Prostate gland (tissue), 2 donors: ENCODE results near the gene CCL5. TPM values are rescaled to one million over a fixed set of nuclear protein-coding genes. Genes with fewer than 3 reads are reported as not detected.

Experiments
- DNase-seq: peaks from one replicate; pipeline ENCODE4 v3.0.0-alpha.2; 2019; ENCODE audit warnings: low spot score
- H3K27ac ChIP-seq, 2 donors: fragments of 200-600 bp; sonication (generic); 2 replicates each; pipeline ENCODE4 v1.5.1; 2017 to 2019
- H3K27me3 ChIP-seq: fragments of 200-600 bp; sonication (generic); replicated peaks from 2 replicates; pipeline ENCODE4 v1.5.1; 2019; ENCODE audit not compliant: insufficient read depth
- H3K36me3 ChIP-seq, 2 donors: fragments of 200-600 bp; sonication (generic); 1 replicate in 1 of 2; 2 replicates in 1 of 2; pipeline versions ENCODE4 v1.5.1 to v1.8.1; 2017 to 2019
- H3K4me1 ChIP-seq: fragments of 200-600 bp; sonication (generic); replicated peaks from 2 replicates; pipeline ENCODE4 v1.5.1; 2019
- H3K4me3 ChIP-seq, 2 donors: fragments of 200-600 bp; sonication (generic); 2 replicates each; pipeline ENCODE4 v1.5.1; 2017 to 2019
- H3K9me3 ChIP-seq: fragments of 200-600 bp; sonication (generic); 2 replicates; pipeline ENCODE4 v1.5.1; 2017
- POLR2A ChIP-seq: fragments of 450-650 bp; IDR thresholded peaks from one replicate; pipeline ENCODE4 v1.6.1; 2016; ENCODE audit warnings: antibody characterized with exemption, mild to moderate bottlenecking
- POLR2AphosphoS5 ChIP-seq: sonication (generic); formaldehyde crosslinking; IDR thresholded peaks from one replicate; pipeline ENCODE4 v1.6.1; 2017; ENCODE audit warnings: antibody characterized with exemption
- WGBS: methylation state at CpG from one replicate; pipeline ENCODE4 v1.1.5; 2018; 5-methylcytosine and 5-hydroxymethylcytosine counted together
- intact Hi-C: fragments of 100-400 bp; cut with DNase I; formaldehyde crosslinking; loops from one replicate; pipeline ENCODE4 v1.14.2; 2022
- total RNA-seq, 2 donors: library from RNA; depleted of rRNA; stranded (reverse); fragments of >200 nt; gene quantifications; one replicate each; pipeline ENCODE4 v1.1.0, GENCODE V29; 2016
- TF ChIP-seq, protein P1 (sequence below), 4 experiments: fragments of 200-600 bp in 2 of 4; fragments of 450-650 bp in 2 of 4; sonication (generic) in 2 of 4; IDR thresholded peaks; 1 replicate in 3 of 4; 2 replicates in 1 of 4; pipeline ENCODE4 v1.5.1; 2016 to 2019; ENCODE audit warnings: antibody characterized with exemption in 4 of 4, mild to moderate bottlenecking in 2 of 4, moderate library complexity in 2 of 4

CCL5 gene
- 1 to 10 TPM; 1.2 to 4.5 TPM for total RNA-seq

DNA sequence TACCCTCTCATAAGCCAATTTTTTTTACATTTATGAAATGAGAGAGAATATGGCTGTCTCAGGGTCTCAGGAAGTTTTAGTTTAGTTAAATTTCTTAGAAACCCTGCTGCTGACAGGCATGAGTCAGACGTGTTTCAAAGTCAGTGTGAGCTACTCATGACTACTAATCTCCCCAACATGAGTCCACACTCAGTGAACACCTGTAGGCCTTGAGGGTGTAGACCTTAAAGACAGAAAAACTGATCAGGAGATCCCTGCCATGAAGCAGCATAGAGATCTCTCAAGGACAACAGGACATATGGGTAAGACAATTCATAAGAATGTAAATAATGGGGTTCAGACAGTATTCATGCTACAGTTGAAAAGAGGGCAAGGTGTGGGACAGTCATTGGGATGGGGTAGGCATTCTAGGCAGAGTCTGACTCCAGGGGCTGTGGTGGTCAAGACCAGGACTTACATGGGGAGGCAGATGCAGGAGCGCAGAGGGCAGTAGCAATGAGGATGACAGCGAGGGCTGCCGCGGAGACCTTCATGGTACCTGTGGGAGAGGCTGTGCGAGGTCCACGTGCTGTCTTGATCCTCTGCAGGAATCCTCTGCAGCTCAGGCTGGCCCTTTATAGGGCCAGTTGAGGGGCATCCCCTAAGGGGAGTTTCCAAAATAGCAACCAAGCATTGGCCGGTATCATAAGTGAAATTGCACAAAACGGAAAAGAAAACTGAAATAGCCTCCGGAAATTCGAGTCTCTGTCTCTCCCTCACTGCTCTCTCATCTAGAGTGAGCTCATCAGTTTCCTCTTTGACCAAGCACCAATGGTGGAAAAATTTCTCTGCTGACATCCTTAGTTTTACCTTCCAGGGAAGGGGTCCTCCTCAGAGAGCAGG, at the start of gene CCL5:
Gene CCL5 (minus strand): TSS at position 588 of the 882 bp plus-strand sequence.
- Histone ChIP-seq H3K27ac (no peak within 1 kb of the TSS), H3K4me1 (no peaks in the 10 kb centered on the region), H3K9me3 (no peaks in the 10 kb centered on the region), H3K27me3 (no peaks in the 10 kb centered on the region), H3K4me3 (no peak within 1 kb of the TSS), H3K36me3 (no peaks in the 10 kb centered on the region)
- no peak for DNase-seq
- intact Hi-C loops, result no loop called here
- 62% methylated on average over 11 of the region's 11 CpGs for WGBS
- TF ChIP-seq POLR2A, result no peak
- TF ChIP-seq POLR2AphosphoS5, result peak; percentile 5

DNA sequence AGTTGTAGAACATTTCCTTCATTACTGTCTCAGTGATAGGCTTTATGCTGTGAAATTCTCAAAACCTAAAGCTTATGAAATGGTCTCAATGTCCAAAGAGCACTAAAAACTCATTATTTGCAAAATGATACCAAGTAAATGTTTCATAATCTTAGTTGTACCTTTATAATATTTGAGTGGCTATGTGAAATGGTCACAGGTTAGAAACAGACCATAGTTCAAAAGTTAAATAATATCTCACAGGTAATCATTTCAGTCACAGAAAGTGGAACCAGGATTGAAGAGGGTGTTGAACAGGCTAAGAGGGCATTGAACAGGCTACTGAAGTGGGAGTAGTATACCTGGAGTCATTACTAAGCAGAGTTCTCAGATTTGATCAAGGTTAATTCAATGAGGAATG, 47.6 kb upstream of the CCL5 start:
- Histone ChIP-seq H3K27me3 (no peaks in the 10 kb centered on the region), H3K4me1 (no peaks in the 10 kb centered on the region), H3K27ac (no peak overlapping the region), H3K36me3 (no peaks in the 10 kb centered on the region), H3K4me3 (no peak overlapping the region), H3K9me3 (no peaks in the 10 kb centered on the region)
- TF ChIP-seq POLR2A, result no peak
- no peak for TF ChIP-seq POLR2AphosphoS5
- TF ChIP-seq, protein P1, sequence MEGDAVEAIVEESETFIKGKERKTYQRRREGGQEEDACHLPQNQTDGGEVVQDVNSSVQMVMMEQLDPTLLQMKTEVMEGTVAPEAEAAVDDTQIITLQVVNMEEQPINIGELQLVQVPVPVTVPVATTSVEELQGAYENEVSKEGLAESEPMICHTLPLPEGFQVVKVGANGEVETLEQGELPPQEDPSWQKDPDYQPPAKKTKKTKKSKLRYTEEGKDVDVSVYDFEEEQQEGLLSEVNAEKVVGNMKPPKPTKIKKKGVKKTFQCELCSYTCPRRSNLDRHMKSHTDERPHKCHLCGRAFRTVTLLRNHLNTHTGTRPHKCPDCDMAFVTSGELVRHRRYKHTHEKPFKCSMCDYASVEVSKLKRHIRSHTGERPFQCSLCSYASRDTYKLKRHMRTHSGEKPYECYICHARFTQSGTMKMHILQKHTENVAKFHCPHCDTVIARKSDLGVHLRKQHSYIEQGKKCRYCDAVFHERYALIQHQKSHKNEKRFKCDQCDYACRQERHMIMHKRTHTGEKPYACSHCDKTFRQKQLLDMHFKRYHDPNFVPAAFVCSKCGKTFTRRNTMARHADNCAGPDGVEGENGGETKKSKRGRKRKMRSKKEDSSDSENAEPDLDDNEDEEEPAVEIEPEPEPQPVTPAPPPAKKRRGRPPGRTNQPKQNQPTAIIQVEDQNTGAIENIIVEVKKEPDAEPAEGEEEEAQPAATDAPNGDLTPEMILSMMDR (IDR thresholded peaks at IDR 0.05), result no peak
- no peak for DNase-seq
- intact Hi-C loops, result no loop called here

DNA sequence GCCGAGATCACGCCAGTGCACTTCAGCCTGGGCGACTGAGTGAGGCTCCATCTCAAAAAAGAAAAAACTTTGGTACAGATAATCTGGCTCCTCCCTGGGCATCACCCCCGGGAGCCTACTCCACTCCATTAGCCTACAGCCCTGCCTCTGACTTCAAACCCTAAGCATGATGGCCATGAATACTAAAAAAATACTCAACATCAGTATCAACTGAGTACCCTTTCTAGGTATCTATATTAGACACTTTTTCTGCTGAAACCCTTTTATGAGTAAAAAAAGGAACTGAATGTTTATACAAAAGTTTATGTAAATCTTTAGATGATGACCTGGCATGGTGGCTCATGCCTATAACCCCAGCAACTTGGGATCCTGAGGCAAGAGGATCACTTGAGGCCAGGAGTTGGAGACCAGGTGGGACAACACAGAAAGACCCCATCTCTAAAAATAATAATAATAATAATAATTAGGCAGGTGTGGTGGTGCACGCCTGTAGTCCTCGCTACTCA, 43.5 kb upstream of the CCL5 start:
- WGBS, result 97% methylated on average over 6 of the region's 6 CpGs
- no peak overlapping the region for H3K27ac ChIP-seq
- no peak for DNase-seq
- H3K4me1 ChIP-seq, result no peaks in the 10 kb centered on the region
- no peaks in the 10 kb centered on the region for H3K9me3 ChIP-seq
- H3K4me3 ChIP-seq, result no peak overlapping the region
- no peaks in the 10 kb centered on the region for H3K36me3 ChIP-seq
- H3K27me3 ChIP-seq, result no peaks in the 10 kb centered on the region
- TF ChIP-seq, protein P1 (IDR thresholded peaks at IDR 0.05), result no peak
- TF ChIP-seq POLR2AphosphoS5, result no peak
- no peak for TF ChIP-seq POLR2A
- intact Hi-C loops, result no loop called here

DNA sequence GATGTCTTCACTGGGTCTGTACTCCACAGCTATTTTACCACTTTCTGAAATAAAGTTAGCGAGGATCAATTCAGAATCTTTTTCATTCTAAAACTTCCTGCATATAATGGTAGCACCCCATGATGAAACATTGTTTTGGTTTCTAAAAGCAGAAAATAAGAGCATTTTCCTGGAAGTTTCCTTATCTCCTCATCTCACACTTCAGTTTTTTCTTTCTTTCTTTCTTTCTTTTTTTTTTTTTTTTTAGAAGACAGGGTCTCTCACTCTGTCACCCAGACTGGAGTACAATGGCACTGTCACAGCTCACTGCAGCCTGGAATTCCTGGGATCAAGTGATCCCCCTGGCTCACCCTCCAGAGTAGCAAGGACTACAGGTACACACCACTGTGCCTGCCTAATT, 40.1 kb upstream of the CCL5 start:
- Histone ChIP-seq H3K9me3 (no peaks in the 10 kb centered on the region), H3K4me3 (no peak overlapping the region), H3K27me3 (no peaks in the 10 kb centered on the region), H3K36me3 (no peaks in the 10 kb centered on the region), H3K4me1 (no peaks in the 10 kb centered on the region), H3K27ac (no peak overlapping the region)
- WGBS, result 94% methylated on average over 1 of the region's 1 CpG
- TF ChIP-seq POLR2AphosphoS5 (no peak), POLR2A (no peak)
- TF ChIP-seq, protein P1 (IDR thresholded peaks at IDR 0.05), result no peak
- intact Hi-C loops, result no loop called here
- no peak for DNase-seq

DNA sequence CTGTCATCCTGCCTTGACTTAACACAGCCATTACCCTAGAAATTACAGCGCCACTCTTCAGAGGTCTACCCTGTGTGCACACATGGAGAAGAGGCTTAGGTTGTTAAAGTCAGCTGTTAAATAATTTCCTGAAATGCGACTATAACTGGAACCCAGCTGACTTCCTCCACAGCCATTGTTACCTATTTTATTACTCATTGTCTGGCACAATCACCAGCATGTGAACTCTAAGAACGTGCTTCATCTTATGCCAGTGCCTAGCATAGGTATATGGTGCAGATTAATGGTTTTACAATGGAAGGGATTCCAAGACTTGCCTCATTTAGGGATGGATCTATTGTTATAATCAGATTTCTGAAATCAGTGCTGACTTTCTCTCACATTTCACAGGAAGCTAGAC, 38.5 kb upstream of the CCL5 start:
- 37% methylated on average over 3 of the region's 3 CpGs for WGBS
- no peaks in the 10 kb centered on the region for H3K9me3 ChIP-seq

More for the DNA sequence above, 38.5 kb upstream of the CCL5 start:
- no peaks in the 10 kb centered on the region for H3K27me3 ChIP-seq
- H3K36me3 ChIP-seq, result no peaks in the 10 kb centered on the region
- no peak overlapping the region for H3K27ac ChIP-seq
- intact Hi-C loops, result no loop called here
- DNase-seq, result no peak
- TF ChIP-seq POLR2AphosphoS5 (no peak), POLR2A (no peak)
- TF ChIP-seq, protein P1 (IDR thresholded peaks at IDR 0.05), result no peak
- H3K4me1 ChIP-seq, result no peaks in the 10 kb centered on the region
- no peak overlapping the region for H3K4me3 ChIP-seq
